Left renal pelvis (tissue), 4 donors: ENCODE data around the gene DDIT3. TPM values are rescaled to one million over a fixed set of nuclear protein-coding genes. Genes with fewer than 3 reads are reported as not detected.
"Not testable (repeated sequence)": the region's sequence is repeated elsewhere in the genome, so short reads cannot be mapped to it uniquely, and the experiment has no call there.

ENCODE experiments used
- DNase-seq, 4 donors: peaks; one replicate each; pipeline ENCODE4 v3.0.0-alpha.2; 2013; ENCODE audit warnings: low read depth in 4 of 4, low spot score in 3 of 4
- polyA plus RNA-seq, 4 donors: library from polyadenylated mRNA; unstranded; fragments of 120-200 nt; gene quantifications; one replicate each; pipeline ENCODE4 v1.2.1, GENCODE V29; 2013; ENCODE audit not compliant: insufficient read length in 4 of 4

The DDIT3 gene
- polyA plus RNA-seq, 4 donors, result 16.3 to 34.6 (median 29.8) TPM

DNA sequence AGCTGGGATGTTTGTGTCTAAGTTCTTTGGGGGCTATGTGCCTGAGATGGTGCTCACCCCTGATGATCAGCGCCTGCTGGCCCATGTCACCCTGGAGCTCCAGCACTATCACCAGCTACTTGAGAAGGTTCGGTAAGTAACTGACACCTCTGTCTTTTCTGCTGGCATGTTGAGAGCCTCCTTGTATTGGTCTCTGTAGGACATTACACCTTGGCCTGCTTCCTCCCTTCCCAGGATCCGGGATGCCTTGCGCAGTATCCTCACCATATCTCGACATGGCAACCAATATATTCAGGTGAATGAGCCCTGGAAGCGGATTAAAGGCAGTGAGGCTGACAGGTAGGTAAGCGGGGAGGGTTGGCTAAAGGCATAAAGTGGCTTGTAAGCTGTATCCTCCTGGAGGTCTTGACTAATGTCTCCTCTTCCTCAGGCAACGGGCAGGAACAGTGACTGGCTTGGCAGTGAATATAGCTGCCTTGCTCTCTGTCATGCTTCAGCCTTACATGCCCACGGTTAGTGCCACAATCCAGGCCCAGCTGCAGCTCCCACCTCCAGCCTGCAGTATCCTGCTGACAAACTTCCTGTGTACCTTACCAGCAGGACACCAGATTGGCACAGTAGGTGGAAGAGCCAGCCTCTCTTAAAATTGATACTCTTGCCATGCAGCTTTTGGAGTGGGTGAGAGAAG lies 5.5 kb downstream of the DDIT3 start:
- DNase-seq, result no peak

DNA sequence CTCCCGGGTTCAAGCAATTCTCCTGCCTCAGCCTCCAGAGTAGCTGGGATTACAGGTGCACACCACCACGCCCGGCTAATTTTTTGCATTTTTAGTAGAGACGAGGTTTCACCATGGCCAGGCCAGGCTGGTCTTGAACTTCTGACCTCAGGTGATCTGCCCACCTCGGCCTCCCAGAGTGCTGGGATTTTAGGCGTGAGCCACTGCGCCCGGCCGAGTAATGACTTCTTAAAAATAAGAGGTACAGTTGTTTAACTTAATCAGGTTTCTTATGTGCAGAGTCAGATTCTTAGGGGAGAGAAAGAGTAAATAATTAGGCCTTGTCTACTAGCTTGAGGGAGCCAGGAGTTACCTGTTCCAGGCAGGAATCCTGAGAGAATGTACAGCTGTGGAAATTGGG lies 6.1 kb downstream of the DDIT3 start:
- DNase-seq, result not testable (repeated sequence)

DNA sequence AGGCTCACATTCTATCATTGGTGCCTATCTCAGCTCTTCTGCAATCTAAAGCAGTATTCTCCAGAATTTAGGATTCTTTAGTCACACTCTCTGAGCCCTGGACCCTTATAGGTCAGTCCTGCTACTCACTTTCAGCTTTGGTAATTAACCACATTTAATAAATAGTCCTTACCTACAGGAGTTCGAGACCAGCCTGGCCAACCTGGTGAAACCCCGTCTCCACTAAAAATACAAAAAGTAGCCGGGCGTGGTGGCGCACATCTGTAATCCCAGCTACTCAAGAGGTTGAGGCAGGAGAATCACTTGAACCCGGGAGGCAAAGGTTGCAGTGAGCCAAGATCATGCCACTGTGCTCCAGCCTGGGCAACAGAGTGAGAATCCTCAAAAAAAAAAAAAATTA lies 6.6 kb downstream of the DDIT3 start:
- not testable (repeated sequence) for DNase-seq

DNA sequence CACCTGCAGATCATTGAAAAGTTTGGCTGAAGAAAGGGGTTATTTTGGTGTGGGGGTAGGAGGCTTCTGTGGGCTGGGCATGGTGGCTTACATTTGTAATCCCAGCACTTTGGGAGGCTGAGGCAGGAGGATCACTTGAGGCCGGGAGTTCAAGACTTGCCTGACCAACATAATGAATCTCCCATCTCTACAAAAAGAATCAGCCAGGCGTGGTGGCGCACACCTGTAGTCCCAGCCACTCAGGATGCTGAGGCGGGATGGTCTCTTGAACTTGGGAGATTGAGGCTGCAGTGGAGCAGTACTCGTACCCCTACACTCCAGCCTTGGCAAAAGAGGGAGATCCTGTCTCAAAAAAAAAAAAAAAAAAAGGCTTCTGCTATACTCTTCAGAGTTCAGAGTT lies 7.0 kb downstream of the DDIT3 start:
- DNase-seq, result no peak

DNA sequence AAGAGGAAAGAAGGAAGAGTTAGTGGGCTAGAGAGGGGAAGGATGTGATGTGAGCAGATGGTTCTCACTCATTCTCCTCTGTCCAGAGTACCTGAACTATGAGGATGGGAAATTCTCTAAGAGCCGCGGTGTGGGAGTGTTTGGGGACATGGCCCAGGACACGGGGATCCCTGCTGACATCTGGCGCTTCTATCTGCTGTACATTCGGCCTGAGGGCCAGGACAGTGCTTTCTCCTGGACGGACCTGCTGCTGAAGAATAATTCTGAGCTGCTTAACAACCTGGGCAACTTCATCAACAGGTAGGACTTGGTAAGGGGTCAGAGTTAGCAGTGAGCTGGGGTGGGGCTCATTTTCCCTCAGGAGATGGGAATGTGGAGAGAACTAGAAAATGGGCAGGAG lies 7.6 kb downstream of the DDIT3 start:
- DNase-seq, result no peak

GRCh38 chr12:57511588-57512325 lies 8.6 kb downstream of the DDIT3 start:
- no peak for DNase-seq

DNA sequence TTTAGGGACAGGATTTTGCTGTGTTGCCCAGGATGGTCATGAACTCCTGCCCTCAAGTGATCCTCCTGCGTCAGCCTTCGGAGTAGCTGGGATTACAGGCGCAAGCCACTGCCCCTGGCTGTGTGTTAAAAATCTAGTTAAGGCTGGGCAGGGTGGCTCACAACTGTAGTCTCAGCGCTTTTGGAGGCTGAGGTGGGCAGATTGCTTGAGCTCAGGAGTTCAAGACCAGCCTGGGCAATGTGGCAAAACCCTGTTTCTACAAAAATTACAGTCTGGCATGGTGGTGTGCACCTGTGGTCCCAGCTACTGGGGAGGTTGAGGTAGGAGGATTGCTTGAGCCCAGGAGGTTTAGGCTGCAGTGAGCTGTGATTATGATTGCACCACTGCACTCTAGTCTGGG lies 9.2 kb downstream of the DDIT3 start:
- DNase-seq, result no peak

- DNase-seq, result not testable (repeated sequence)
Observed at GRCh38 chr12:57507796-57508195, 12.5 kb downstream of the DDIT3 start.

DNA sequence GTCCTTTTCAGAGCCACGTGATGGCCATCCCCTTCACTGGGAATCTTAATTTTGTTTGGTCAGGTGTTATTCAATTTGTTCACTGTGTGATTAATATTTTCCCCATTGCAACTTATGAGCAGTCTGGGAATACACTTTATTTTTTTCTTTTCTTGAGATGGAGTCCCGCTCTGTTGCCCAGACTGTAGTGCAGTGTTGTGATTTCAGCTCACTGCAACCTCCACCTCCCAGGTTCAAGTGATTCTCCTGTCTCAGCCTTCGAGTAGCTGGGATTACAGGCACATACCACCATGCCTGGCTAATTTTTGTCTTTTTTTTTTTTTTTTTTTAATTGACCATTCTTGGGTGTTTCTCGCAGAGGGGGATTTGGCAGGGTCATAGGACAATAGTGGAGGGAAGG lies 13.8 kb downstream of the DDIT3 start:
- not testable (repeated sequence) for DNase-seq

GRCh38 chr12:57502311-57502969 lies 17.9 kb downstream of the DDIT3 start:
- not testable (repeated sequence) for DNase-seq

DNA sequence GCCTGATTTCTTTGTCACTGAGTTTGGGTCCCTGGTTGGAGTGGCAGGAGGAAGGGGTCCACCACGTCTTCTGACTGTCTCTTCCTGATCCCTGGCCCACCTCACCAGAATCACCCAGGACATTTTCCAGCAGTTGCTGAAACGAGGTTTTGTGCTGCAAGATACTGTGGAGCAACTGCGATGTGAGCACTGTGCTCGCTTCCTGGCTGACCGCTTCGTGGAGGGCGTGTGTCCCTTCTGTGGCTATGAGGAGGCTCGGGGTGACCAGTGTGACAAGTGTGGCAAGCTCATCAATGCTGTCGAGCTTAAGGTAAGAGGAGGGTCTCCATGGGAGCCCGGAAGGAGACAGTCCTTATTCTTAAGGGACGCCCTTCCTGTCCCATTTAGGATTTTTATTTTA lies 20.1 kb downstream of the DDIT3 start:
- DNase-seq, result no peak

GRCh38 chr12:57498571-57498970 lies 21.7 kb downstream of the DDIT3 start:
- no peak for DNase-seq

- no peak for DNase-seq
Observed at GRCh38 chr12:57498132-57498502, 22.2 kb downstream of the DDIT3 start.

DNA sequence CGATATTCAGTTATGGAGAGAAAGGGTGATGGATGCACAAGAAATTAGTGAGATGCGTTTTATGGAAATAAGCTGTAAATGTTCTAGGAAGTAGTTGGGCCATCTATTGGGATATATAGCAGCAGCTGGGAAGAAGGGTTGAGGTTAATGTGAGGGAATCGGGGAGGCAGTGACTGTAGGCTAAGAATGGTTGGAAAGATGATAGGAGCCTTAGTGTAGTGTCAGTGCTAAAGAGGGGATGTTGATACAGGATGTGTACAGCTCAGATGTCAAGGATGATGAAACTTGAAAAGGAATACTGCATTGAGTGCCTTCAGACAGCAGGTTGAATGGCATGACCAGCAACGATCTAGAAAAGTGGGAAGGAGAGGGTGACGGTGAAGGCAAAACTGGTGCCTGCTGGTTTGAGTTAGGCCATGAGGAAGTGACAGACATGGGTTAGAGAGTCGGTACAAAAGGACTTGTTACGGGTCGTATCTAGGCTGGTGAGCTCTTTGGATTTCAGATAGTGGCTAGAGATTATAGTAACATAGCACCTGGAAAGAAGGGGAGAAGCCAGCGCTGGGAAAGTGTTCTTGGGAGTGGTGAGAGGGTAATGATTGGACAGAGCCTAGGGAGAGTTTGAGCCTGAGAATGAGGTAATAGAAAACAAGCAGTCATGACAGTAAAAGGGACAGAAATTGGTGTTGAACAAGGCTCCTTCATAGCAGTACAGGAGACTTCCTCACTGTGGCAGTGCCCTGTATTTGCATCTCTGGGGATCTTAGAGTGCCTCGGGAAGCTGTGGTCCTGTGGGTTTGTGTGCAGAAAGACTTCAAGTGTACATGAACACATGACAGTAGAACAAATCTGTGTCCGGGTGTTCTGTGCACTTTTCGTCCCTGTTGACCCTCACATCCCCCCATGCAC lies 22.8 kb downstream of the DDIT3 start:
- DNase-seq, result no peak

- no peak for DNase-seq
Observed at GRCh38 chr12:57496822-57497221, 23.5 kb downstream of the DDIT3 start.

GRCh38 chr12:57495051-57495701 lies 25.1 kb downstream of the DDIT3 start:
- DNase-seq, result not testable (repeated sequence)

DNA sequence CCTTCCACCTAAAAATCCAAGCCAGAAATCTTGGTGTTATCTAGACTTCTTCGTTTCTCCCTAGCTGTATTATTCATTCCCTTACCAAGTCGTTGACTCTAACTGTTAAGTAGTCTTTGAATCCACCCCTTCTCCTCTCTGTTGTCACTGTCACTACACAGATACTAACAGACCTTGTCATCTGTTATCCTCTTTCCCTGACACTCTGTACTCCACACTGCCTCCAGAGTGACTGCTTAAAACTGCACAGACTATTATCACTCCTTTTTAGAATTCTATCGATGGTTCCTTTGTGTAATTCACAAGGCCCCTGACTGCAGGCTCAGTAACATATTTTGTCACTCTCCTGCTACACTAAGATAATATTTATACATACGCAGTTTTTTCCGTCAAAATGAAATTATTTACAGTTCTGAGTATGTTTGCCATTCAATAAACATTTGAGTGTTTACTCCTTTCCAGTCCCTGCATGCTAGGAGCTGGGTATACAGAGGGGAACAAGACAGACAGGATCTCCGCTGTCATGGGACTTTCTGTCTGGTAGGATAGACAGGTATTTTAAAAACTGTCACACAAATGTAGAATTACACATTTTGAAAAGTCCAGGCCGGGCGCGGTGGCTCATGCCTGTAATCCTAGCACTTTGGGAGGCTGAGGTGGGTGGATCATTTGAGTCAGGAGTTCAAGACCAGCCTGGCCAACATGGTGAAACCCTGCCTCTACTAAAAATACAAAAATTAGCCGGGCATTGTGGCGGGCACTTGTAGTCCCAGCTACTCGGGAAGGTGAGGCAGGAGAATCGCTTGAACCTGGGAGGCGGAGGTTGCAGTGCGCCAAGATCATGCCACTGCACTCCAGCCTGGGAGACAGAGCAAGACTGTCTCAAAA lies 28.7 kb downstream of the DDIT3 start:
- no peak for DNase-seq

GRCh38 chr12:57490126-57490525 lies 30.2 kb downstream of the DDIT3 start:
- DNase-seq, result no peak

- no peak for DNase-seq
Observed at GRCh38 chr12:57489157-57489641, 31.1 kb downstream of the DDIT3 start.
